SKM-1 treated with dmso at 0.1 percent for 144 hours (cell line): ENCODE measurements around the gene INS.

Experiments
- DNase-seq: peaks from one replicate; lab custom pipeline; 2025; ENCODE audit not compliant: unreplicated experiment; lab: John Stamatoyannopoulos, UW

Gene INS

DNA sequence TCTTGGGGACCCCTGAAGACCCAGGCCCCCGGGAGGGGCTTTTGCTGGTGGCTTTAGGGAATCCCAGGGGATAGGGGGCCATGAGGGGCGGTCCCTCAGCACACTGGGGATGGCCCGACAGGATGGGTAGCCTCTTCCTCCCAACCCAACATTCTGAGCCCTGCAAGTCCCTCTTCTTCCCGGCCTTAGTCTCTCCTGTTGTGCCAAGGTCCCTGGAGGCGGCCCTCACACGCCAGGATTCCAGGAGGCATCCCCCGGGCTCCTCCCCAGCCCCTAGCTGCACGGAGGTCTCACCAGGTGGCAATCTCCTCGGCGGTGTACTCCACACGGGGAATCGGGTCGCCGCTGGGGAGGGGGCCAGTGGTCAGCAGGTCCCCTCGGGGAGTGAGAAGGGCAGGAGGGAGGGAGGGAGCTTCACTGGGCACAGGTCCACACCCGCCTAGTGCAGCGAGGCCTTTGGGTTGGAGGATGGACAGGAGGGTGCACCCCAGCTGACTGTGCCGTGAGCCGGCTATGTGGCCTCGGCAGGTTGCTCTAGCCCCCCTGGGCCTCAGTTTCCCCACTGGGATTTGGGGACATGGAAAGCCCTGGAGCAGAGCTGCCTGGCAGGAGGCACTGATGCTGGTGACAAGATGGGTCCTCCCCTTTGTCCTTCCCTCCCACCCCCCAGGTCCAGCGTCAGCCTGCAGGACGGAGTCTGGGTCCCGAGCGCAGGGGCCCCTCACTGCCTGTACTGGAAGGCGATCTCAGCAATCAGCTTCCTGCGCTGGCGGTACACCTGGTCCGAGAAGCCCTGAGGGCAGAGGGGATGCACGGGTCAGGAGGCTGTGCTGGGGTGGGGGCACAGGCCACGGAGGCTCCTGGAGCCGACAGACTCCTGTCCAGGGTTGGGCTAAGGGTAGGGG lies 6.4 kb upstream of the INS start:
- no peak for DNase-seq

DNA sequence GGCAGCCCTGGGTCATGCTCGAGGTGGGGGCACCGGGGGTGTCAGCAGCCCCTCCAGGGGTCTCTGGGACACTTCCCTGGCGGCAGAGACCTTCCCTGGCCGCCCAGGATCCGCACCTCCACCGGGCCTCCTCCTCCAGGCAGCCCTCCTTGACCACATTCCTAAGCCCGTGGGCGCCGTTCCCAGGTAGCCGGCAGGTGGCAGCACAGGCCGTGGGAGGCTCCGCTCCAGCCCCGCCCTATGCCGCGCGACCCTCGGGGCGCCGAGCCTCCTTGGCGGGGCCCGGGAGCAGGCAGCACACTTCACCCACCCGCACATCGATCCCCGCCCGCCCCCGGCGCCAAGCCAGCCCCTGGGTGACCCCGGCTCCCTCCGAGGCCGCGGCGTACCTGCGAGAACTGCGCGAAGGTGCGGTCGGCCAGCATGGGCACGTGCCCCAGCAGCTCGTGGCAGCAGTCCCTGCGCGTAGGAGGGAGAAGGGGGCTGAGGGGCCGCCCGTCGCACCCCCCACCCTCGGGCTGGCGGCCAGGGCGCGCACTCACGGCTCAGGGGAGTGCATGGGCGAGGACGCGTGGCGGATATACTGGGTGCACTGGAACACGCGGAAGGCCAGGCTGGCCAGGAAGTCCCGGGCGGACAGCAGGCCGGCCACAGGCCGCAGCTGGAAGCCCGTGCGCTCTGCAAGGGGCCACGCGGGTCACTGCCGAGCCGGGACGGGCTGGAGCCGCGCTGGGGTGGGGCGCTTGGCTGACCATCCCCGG lies 5.3 kb upstream of the INS start:
- DNase-seq: no peak

DNA sequence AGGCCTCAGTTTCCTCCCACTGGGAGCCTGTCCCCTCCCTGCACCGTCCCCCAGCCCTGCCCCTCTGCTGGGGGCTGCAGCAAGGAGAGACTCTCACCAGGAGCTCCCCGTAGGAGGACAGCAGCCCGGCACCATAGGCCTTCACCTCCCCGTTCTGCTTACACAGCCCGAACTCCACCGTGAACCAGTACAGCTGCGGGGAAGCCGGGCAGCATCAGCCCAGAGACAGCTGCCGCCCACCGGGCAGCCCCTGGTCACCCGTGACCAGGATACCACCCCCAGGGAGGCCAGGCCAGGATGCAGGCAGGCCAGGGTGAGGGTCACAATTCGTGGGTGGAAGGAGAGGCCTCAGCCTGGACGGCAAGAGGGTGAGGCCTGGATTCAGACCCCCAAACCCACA lies 4.6 kb upstream of the INS start:
- DNase-seq: no peak

DNA sequence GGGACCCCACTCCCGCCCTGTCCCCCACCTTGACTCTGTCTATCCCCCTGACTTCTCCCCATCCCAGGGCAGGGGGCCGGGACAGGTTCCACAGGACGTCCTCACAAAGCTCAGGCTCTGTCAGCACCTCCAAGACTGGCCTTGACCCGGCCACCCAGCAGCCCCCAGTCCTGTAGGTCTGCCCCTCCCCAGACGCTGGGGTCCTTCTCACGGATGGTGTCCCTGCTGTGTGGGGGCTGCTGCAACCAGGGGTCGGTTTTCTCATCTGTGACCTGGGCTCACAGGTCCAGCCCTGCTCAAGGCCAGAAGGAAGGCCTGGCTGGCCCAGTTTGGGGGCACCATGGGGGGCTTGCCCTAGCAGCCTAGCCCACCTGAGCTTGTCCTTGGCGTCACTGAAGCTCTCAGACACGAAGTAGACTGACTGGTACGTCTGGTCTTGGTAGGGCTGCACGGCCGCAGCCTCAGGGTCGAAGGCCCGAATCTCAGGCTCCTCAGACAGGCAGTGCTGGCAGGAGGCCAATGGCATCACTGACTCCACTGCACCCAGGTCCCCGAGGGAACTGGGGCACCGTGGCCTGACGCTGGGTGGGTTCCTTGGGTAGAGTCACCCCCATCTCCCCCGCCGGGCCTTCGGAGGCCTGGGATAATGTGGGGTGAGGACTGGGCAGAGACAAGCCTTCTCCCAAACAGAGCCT lies 4.0 kb upstream of the INS start:
- no peak for DNase-seq

DNA sequence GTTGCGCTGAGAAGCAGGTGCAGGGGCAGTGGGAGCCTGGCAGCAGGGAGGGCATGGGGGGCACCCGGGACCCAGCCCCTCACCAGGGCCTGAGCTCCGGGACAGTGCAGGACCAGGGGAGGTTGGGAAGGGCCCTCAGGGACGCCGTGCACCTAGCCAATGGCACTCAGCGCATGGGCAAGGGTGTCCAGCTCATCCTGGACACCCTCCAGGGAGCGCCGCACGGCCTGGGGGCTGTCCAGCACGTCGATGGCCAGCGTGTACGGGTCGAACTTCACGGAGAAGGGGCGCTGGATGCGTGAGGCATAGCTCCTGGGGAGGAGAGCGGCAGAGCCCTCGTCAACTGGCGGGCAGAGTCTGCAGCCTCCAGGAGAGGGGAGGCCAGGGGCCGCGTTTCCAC lies 3.1 kb upstream of the INS start:
- no peak for DNase-seq

DNA sequence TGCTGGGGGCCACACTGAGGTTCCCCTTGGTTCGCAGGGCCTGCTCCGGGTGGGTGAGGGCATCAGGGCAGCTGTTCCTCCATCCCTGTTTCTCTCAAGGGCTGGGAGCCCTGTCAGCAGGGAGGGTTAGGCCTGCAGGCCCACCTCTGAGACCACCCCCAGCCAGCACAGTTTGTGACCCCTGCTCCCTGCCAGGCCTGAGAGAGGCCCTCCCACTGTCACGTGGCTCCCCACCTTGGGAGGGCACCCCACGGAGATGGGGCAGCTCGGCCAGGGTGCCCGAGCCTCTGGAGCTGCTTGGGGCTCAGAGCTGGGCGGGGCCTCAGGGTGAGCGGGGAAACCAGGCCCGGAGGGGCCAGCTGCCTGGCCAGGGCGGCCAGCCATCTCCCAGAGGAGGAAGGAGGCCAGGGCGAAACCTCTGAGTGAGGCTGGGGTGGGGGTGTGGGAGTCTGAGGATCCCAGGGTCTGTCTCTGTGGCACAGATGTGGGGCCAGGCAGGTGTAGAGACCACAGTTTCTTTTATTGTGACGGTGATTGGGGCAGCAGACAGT lies 2.5 kb upstream of the INS start:
- no peak for DNase-seq

DNA sequence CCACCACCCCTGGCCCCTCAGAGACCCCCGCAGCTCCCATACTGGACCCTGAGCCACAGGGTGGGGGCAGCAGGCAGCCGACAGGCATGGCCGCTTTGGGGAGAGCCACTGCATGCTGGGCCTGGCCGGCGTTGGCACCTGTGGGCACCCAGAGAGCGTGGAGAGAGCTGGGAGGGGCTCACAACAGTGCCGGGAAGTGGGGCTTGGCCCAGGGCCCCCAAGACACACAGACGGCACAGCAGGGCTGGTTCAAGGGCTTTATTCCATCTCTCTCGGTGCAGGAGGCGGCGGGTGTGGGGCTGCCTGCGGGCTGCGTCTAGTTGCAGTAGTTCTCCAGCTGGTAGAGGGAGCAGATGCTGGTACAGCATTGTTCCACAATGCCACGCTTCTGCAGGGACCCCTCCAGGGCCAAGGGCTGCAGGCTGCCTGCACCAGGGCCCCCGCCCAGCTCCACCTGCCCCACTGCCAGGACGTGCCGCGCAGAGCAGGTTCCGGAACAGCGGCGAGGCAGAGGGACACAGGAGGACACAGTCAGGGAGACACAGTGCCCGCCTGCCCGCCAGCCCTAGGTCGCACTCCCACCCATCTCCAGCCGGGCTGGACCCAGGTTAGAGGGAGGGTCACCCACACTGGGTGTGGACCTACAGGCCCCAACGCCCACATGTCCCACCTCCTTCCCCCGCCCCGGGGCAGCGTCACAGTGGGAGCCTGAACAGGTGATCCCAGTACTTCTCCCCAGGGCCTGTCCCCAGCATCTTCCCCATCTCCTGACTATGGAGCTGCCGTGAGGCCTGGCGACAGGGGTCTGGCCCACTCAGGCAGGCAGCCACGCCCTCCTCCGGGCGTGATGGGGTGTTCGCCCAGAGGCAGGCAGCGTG lies 1.2 kb downstream of the INS start:
- no peak for DNase-seq

DNA sequence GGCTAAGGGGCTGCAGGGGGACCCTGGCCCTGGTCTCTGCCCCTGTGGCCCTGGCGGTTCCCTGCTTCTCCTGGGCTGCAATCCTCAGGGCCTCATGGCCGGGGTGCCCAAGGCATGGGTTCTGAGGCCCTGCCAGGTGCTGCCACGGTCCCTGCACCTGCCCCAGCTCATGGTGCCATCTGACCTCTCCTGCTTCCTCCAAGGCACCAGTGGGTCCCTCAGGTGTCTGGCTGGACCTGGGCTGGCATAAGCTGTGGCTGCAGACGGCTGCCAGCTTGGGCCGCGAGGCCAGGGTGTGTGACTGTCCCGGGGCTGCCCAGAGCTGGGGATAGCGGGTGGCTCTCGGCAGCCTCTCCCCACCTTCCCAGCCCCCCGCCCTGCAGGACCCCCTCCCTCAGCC lies 2.0 kb downstream of the INS start:
- DNase-seq: no peak

DNA sequence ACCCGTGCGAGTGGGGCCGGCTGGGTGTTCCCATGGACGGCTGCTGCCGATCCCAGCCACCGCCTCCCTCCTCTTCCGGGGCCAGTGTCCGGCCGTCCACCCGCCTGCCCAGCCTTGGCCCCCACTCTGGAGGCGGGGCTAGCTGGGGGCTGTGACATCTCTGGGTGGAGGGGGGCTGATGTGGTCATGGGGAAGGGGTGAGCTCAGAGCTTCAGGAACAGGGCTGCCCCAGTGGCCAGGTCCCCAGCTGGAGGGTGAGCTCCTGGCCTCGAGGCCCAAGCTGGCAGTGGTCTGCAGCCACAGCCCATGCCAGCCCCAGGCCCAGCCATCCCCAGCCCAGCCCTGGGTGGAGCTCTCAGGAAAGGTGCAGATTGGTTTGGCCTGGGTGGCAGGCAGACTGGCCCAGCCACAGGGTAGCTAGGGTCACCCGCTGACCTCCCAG lies 2.7 kb downstream of the INS start:
- no peak for DNase-seq

DNA sequence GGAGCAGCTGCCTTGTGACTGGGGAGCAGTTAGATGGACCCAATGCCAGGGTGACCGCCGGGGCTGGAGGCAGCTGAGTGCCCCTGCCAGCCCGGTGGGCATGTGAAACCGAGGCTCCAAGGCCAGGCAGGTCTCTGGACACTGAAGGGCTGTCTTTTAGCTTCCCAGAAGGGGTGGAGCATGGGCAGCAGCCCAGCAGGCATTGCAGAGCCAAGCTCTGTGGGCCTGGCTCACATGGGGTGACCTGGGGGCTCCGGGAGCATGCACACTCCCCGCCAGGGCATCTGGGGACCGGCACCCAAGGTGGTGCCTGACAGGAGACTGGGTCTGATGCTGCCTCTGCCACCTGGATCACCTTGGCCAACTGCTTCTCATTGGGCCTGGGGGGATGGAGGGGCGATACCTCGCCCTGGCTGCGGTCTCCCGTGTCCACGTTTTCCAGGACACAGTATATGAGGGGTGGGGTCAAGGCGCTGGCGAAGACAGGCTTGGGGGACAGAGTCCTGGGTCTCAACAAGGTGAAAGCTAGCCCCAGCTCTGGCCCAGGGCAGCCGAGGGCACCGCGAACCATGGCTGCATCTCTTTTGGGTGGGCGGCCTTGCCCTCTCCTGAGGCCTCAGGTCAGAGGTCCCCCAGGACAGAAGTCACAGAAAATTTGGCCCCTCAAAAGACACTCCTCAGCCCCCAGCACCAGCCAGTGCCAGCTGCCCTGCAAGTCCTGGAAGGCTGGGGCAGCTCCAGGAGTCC lies 3.5 kb downstream of the INS start:
- no peak for DNase-seq

DNA sequence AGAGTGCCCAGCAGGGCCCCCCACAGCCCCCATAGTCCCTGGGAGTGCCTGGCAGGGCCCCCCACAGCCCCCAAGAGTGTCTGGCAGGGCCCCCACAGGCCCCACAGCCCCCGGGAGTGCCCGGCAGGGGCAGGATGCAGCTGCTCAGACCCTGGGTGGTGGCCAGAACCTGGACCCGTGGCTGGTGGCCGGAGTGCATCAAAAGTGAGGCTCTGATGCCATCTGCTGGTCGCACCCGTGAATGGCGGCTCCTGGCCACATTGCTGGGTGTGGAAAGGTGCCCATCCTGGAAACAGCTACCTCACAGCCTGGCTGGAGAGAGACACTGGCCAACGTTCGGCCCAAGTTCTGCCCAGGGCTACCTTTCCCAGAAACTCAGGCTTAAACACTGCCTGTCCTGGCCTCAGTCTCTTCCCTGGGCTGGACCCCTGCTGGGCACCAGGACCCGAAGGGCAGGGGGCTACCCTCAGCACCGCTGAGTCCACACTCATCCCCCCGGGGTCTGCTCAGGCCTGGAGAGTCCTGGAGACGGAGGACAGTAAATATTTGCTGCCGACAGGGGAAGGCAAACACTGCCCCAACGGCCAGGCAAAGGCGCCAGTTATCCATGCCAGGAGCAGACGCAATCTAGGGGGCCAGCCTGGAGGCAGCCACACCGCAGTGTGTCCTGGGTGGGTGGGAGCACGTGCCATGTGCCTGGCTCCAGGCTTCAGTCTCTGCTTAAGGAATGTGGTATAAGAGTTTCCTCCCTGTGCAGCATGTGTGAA lies 4.4 kb downstream of the INS start:
- peak; percentile 35 for DNase-seq

DNA sequence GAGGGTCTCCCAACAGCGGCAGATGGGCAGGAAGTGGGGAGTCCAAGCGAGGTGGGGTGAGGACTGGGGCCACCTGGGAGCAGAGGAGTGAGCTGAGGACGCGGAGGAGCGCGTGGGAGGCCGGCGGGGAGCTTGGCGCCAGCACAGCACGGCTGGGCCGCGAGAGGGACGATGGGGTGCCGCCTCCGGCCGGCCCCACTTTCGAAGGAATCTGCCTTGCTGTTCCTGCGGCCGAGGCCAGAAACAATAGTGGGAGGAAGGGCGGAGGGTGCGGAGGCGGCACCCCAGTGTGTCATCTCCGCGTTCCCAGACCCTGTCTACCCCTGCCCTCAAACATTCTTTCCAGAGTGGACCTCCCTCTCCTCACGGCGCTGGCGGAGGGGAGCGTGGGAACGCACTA lies 5.5 kb downstream of the INS start:
- DNase-seq: no peak

DNA sequence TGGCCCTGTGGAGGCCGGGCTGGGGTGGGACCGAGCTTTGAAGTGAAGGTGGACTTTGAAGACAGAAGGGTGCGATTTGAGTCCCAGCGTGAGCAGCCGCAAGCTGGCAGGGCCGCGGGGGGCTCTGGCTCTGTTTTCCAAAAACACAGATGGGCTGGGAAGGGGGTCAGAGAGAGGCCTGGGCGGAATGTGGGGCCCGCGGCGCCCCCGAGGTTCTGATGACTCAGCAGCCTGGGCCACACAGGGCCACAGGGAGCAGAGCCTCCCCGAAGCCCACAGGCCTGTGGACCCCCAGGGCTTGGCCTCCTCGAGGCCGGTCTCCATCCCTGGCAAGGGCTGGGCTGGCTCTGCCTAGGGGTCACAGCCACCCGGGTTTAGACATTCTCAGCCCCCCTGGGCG lies 6.1 kb downstream of the INS start:
- DNase-seq: no peak

DNA sequence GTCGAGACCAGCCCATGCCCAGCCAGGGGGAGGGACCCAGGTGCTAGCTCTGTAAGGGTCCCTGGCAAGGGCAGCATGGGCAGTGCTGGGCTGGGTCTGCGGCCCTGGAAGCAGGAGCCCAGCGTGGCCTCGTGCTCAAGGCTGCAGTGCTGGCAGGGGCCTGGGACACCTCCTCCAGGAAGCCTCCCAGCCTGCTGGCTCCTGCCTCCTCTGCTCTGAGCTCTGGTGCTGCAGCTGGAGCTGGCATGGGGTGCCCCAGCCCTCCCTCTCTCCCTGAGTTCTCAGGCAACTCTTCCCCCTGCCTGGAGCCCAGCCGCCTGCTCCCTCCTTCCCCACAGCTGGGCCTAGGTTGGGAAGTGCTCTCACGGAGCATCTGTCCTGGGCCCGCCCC lies 6.8 kb downstream of the INS start:
- DNase-seq: no peak

DNA sequence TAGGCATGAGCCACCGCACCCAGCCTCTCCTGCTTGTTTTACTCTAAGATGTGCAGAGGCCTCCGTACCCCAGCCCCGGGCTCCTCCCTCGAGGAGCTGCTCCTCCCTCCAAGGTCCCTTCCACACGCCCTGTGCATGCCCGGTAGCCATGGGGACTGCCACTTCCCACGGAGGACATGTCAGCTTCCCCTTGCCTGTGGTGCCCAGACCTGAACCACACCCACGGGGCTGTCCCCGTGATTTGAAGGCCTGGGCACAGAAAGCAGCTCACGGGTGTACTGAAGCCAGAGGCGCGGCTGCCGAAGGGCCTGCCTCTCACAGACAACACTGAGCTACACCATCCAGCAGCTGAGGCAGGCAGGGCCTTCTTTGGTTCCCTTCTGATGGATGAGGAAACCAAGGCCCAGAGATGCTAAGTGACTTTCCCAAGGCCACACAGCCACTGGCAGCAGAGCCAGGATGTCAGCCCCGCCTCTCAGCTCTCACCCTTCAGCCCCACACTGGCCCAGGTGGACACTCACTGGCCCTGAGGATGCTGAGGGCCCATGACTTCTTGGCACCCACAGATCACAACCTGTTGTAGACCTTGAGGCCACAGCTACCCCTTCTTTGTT lies 7.3 kb downstream of the INS start:
- DNase-seq: no peak

DNA sequence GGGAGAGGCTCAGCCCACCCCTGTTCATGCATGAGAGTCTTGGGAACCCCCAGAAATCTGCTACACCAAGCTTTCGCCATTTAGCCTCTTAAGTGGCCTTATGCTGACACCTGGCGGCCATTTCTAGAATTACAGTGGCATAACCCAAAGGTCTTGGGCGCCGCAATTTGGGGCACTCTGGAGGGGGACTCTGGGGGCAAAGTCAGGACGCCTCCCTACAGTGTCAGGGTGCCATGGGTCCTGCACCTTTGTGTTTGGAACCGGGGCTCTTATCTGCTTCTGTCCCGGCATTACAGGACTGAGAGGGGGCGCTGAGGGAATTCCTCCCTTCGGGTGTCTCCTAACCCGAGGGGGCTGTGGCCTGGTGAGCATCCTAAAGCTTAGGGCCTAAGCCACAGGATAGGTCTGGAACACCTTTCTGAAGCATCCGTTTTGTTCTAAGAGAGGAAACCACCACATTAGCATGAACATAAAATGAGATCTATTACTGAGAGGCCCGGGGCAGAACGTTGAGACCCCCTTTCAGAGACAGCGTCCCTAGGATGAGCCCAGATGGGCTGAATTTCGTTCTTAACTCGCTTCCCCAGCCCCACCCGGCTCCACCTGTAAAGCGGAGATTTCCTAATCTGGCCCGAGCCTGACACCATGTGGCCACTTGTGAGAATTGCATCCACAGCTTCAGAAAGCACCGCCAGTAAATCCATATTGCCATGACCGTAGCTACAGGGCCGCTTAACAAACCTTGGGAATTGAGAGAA lies 9.3 kb downstream of the INS start:
- DNase-seq: peak; percentile 35

DNA sequence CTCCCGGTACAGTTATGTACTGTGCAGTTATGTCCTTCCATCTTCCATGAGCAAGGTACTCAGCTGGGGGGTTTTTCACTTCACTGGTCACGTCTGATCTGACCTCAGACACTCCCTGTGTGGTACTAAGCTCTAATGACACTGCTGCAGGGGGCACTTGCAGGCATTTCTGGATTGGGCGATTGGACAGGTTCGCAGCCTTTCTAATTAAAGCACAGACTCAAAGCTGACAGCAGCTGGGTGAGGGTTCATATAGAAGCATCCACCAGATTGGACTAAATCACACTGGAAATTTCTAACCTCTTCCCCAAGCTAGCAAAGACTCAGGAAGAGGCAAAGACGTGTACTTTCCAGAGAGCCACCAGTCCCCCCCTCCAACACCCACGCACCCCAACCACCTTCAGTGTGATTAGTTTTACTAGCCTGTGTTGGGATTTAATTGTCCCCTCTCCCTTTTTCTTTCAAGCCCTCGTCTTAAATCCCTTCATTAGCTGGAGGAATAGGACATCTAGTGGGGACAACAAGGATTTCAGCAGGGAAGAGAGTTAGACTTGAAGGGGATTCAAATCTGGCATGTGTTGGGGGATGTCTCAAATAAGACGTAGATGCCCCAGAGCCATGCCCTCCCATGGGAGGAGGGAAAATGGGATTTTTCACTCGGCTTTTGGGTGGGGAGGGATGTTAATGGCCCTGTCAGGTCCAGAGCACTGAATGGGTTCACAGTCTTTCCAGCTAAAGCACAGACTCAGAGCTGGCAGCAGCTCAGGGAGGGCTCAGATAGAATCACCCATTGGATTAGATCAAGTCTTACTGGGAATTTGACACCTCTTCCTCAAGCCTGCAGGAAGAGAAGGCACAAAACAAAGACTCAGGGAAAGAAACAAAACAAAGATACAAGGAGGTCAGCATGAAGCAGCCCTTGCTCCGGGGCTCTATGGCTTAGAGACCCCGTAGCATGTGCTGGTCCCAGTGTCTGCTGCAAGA lies 10.9 kb downstream of the INS start:
- no peak for DNase-seq
